ENCODE results near the gene NDUFA11.
"Not testable (repeated sequence)": the region's sequence is repeated elsewhere in the genome, so short reads cannot be mapped to it uniquely, and the experiment has no call there.

NDUFA11 gene

GRCh38 chr19:5863030-5863665, 40.4 kb downstream of the NDUFA11 start:
- no peak for DNase-seq (ENCODE audit: extremely low read depth in 1 of 2, low read depth in 1 of 2)

- DNase-seq (ENCODE audit: extremely low read depth in 1 of 2, low read depth in 1 of 2) = no peak
These were observed 46.1 kb downstream of the NDUFA11 start for GRCh38 chr19:5857203-5858081.

- not testable (repeated sequence) for DNase-seq (ENCODE audit: extremely low read depth in 1 of 2, low read depth in 1 of 2)
These were observed 48.4 kb downstream of the NDUFA11 start for GRCh38 chr19:5855151-5855550.

- not testable (repeated sequence) for DNase-seq (ENCODE audit: extremely low read depth in 1 of 2, low read depth in 1 of 2)
These were observed 49.5 kb downstream of the NDUFA11 start for GRCh38 chr19:5854121-5854520.

- DNase-seq (ENCODE audit: extremely low read depth in 1 of 2, low read depth in 1 of 2) = no peak
These were observed 52.3 kb downstream of the NDUFA11 start, which contains the start of gene FUT3 for GRCh38 chr19:5851302-5851701. Gene FUT3, minus strand, starts transcription at chr19:5851449.

GRCh38 chr19:5850743-5851293, 52.8 kb downstream of the NDUFA11 start:
- DNase-seq (ENCODE audit: extremely low read depth in 1 of 2, low read depth in 1 of 2) = no peak

GRCh38 chr19:5850189-5850588, 53.4 kb downstream of the NDUFA11 start:
- no peak for DNase-seq (ENCODE audit: extremely low read depth in 1 of 2, low read depth in 1 of 2)

- DNase-seq (ENCODE audit: extremely low read depth in 1 of 2, low read depth in 1 of 2) = not testable (repeated sequence)
These were observed 55.0 kb downstream of the NDUFA11 start for GRCh38 chr19:5848621-5849020.

- not testable (repeated sequence) for DNase-seq (ENCODE audit: extremely low read depth in 1 of 2, low read depth in 1 of 2)
These were observed 55.7 kb downstream of the NDUFA11 start for GRCh38 chr19:5847846-5848245.

Measured in stimulated activated CD8-positive, alpha-beta memory T cell treated with anti-CD3 and anti-CD28 coated beads, Interleukin-7, amount 100 ng/mL, for 48 hours (primary cell).